ENCODE results near the gene ZC3H4. TPM values are rescaled to one million over a fixed set of nuclear protein-coding genes. Genes with fewer than 3 reads are reported as not detected.

Gene ZC3H4
- total and polyA plus RNA-seq, 10 of the 15 experiments (the other 5 are each of a cell fraction or from before 2014, with no cell fraction given) = 5.1 to 86.3 (median 15.5) TPM

GRCh38 chr19:47037766-47038165, 75.8 kb downstream of the ZC3H4 start:
- Histone ChIP-seq H3K27ac (ENCODE audit: control insufficient read depth, insufficient read depth) (no peak overlapping the region), H3K27me3 (replicated peaks in 1 of 2; ENCODE audit: control insufficient read depth in 2 of 2, insufficient read depth in 2 of 2, low read length in 1 of 2) (no peaks in the 10 kb centered on the region), H3K9me3 (replicated peaks; ENCODE audit: control insufficient read depth, insufficient read depth, low read length) (no peaks in the 10 kb centered on the region), H3K79me2 (ENCODE audit: control insufficient read depth, insufficient read depth, low read length) (no peaks in the 10 kb centered on the region), H3K4me3 (no peak overlapping the region), H4K20me1 (ENCODE audit: control insufficient read depth, insufficient read depth) (no peaks in the 10 kb centered on the region), H2AFZ (ENCODE audit: control insufficient read depth, low read depth, low read length) (no peak overlapping the region), H3K4me1 (ENCODE audit: control insufficient read depth, insufficient read depth, low read length) (peaks cover 6% of the 10 kb centered on the region; the same call in 1 of the 2 replicates), H3K36me3 (ENCODE audit: control insufficient read depth in 2 of 2, insufficient read depth in 2 of 2, low read length in 1 of 2) (no peaks in the 10 kb centered on the region), H3K4me2 (ENCODE audit: control insufficient read depth, insufficient read depth) (no peak overlapping the region), H3K9ac (ENCODE audit: control insufficient read depth, insufficient read depth, low read length) (no peak overlapping the region)
- RAD21 ChIA-PET (ENCODE audit: unreplicated experiment) = interaction anchor here (1.3 kb wide), 1 partner anchor 94 kb away, joined by 4 read pairs; no protein-coding TSS in a partner anchor
- WGBS (ENCODE audit: insufficient coverage, insufficient replicate concordance, low lambda C conversion rate, missing lambda C conversion rate) = 0% methylated on average over 1 of the region's 1 CpG
- SMC1A ChIA-PET (ENCODE audit: uncharacterized antibody, unreplicated experiment) = interaction anchor here (1.3 kb wide), 1 partner anchor 10 kb away, joined by 4 read pairs; no protein-coding TSS in a partner anchor
- ATAC-seq (no peak), DNase-seq (ENCODE audit: low read depth, low spot score) (no peak), FAIRE-seq (no peak)
- intact Hi-C loops (cut with micrococcal nuclease; ENCODE audit: unreplicated experiment) = loop anchor here (2.0 to 10.0 kb wide), 2 partner anchors 87 to 207 kb away; no protein-coding TSS in a partner anchor
- CTCF ChIA-PET = interaction anchor here (0.7 to 4.5 kb wide), 5 partner anchors 10 to 207 kb away, joined by 3 to 41 read pairs (median 6); partner anchors contain the start of gene SAE1
- POLR2A ChIA-PET = interaction anchor here (1.5 kb wide), 1 partner anchor 69 kb away, joined by 3 read pairs; no protein-coding TSS in a partner anchor
- TF ChIP-seq MEF2B (IDR thresholded peaks at IDR 0.05; ENCODE audit: partially characterized antibody, poor library complexity, severe bottlenecking) (no peak), SMC3 (IDR thresholded peaks at IDR 0.05; ENCODE audit: borderline replicate concordance, low read length) (no peak), SREBF2 (IDR thresholded peaks at IDR 0.05; ENCODE audit: low read length) (no peak), EP300 (IDR thresholded peaks at IDR 0.05; ENCODE audit: borderline replicate concordance in 1 of 2, control insufficient read depth in 1 of 2, low read depth in 2 of 2, low read length in 2 of 2) (no peak), STAT3 (IDR thresholded peaks at IDR 0.05; ENCODE audit: low read depth, low read length) (no peak), REST (IDR thresholded peaks at IDR 0.05; ENCODE audit: low read depth, low read length) (no peak), CHD2 (IDR thresholded peaks at IDR 0.05; ENCODE audit: borderline replicate concordance, low read depth, low read length) (no peak), MLLT1 (IDR thresholded peaks at IDR 0.05) (no peak), NR2C1 (IDR thresholded peaks at IDR 0.05) (no peak), KAT2A (conservative IDR thresholded peaks at IDR 0.05; ENCODE audit: control insufficient read depth, low read depth, low read length) (no peak), ATF2 (IDR thresholded peaks at IDR 0.05; ENCODE audit: low read length) (no peak), SRF (IDR thresholded peaks at IDR 0.05; ENCODE audit: low read depth in 2 of 2, low read length in 2 of 2) (no peak), NFYA (IDR thresholded peaks at IDR 0.05; ENCODE audit: borderline replicate concordance, low read depth, low read length) (no peak), CEBPB (IDR thresholded peaks at IDR 0.05; ENCODE audit: borderline replicate concordance in 1 of 2, low read depth in 2 of 2, low read length in 2 of 2) (no peak), TCF7 (IDR thresholded peaks at IDR 0.05; ENCODE audit: borderline replicate concordance) (no peak), GABPA (IDR thresholded peaks at IDR 0.05; ENCODE audit: low read depth) (no peak), RUNX3 (IDR thresholded peaks at IDR 0.05; ENCODE audit: low read length) (no peak), MYB (IDR thresholded peaks at IDR 0.05; ENCODE audit: borderline replicate concordance, low read depth, low read length) (no peak), IRF4 (IDR thresholded peaks at IDR 0.05; ENCODE audit: low read depth, low read length) (no peak)
- no TSS peak for BruUV-seq (replicated peaks)
- in situ Hi-C loops (cut with MboI) = no loop called here

Measured in GM12878 (cell line).